Thyroid gland (tissue), 4 donors: Measurements from ENCODE around the gene HDAC8. TPM values are rescaled to one million over a fixed set of nuclear protein-coding genes. Genes with fewer than 3 reads are reported as not detected.
A peak's percentile ranks its signal among the peaks of the same experiment; 100 is the strongest.

Experiments used
- DNase-seq, 2 donors: peaks; one replicate each; pipeline ENCODE4 v3.0.0-alpha.2; 2019
- H3K27ac ChIP-seq, 3 donors: fragments of 200-600 bp; sonication (generic); 1 replicate in 2 of 3; 2 replicates in 1 of 3; pipeline ENCODE4 v1.5.1; 2016 to 2019; ENCODE audit warnings: mild to moderate bottlenecking in 1 of 3, moderate library complexity in 1 of 3
- H3K27me3 ChIP-seq: fragments of 200-600 bp; sonication (generic); one replicate; pipeline ENCODE4 v1.5.1; 2019
- H3K36me3 ChIP-seq, 2 donors: fragments of 200-600 bp; sonication (generic); one replicate each; pipeline ENCODE4 v1.5.1; 2016 to 2019
- H3K4me1 ChIP-seq, 2 donors: fragments of 200-600 bp; sonication (generic); one replicate each; pipeline ENCODE4 v1.5.1; 2017 to 2019
- H3K4me3 ChIP-seq, 3 donors: fragments of 200-600 bp; sonication (generic); replicated peaks in 1 of 3; 1 replicate in 2 of 3; 2 replicates in 1 of 3; pipeline ENCODE4 v1.5.1; 2016; ENCODE audit warnings: mild to moderate bottlenecking in 1 of 3
- H3K9me3 ChIP-seq: fragments of 200-600 bp; sonication (generic); one replicate; pipeline ENCODE4 v1.5.1; 2017
- CTCF ChIP-seq, 6 experiments: fragments of 200-600 bp in 3 of 6; fragments of 450-650 bp in 3 of 6; sonication (generic) in 3 of 6; IDR thresholded peaks; one replicate each; pipeline ENCODE4 v1.5.1; 2016 to 2019; ENCODE audit warnings: antibody characterized with exemption in 6 of 6, mild to moderate bottlenecking in 2 of 6, inconsistent platforms in 1 of 6, moderate library complexity in 1 of 6
- POLR2A ChIP-seq, 2 donors: fragments of 450-650 bp; IDR thresholded peaks; one replicate each; pipeline ENCODE4 v1.6.1; 2017; ENCODE audit warnings: antibody characterized with exemption in 2 of 2, mild to moderate bottlenecking in 2 of 2, moderate library complexity in 1 of 2
- WGBS, 2 donors: methylation state at CpG; one replicate each; pipeline ENCODE4 v1.1.5; 2017; 5-methylcytosine and 5-hydroxymethylcytosine counted together
- intact Hi-C: fragments of 100-400 bp; cut with DNase I; formaldehyde crosslinking; loops from one replicate; pipeline ENCODE4 v1.15.1; 2023
- total RNA-seq, 4 donors: library from RNA; depleted of rRNA; stranded (reverse); fragments of >200 nt; gene quantifications; one replicate each; pipeline ENCODE4 v1.2.3, GENCODE V29; 2016

HDAC8 gene
- total RNA-seq, 4 donors from 2014 or later = 46.5 to 74.9 (median 55.4) TPM

- intact Hi-C loops = no loop called here
- H3K27ac ChIP-seq = peak overlapping the region in 1 of 3 donors; percentile 54
- no peaks in the 10 kb centered on the region for H3K9me3 ChIP-seq
- H3K4me3 ChIP-seq = no peak overlapping the region
- no peaks in the 10 kb centered on the region for H3K27me3 ChIP-seq
- WGBS, 2 donors = 63 to 86% methylated on average over 1 of the region's 1 CpG
- H3K4me1 ChIP-seq = peaks cover 0 to 10% of the 10 kb centered on the region in 2 donors
- H3K36me3 ChIP-seq = no peaks in the 10 kb centered on the region
- no peak for DNase-seq
- TF ChIP-seq POLR2A (IDR thresholded peaks at IDR 0.05) (no peak), CTCF (IDR thresholded peaks at IDR 0.05) (no peak)
Observed at GRCh38 chrX:72536542-72536941, 36.1 kb downstream of the HDAC8 start.

- Histone ChIP-seq H3K9me3 (no peaks in the 10 kb centered on the region), H3K4me3 (no peak overlapping the region), H3K36me3 (no peaks in the 10 kb centered on the region), H3K27me3 (no peaks in the 10 kb centered on the region), H3K4me1 (peaks cover 0 to 14% of the 10 kb centered on the region in 2 donors), H3K27ac (no peak overlapping the region)
- 94 to 96% methylated on average over 3 of the region's 3 CpGs for WGBS, 2 donors
- intact Hi-C loops = no loop called here
- DNase-seq = no peak
- TF ChIP-seq POLR2A (IDR thresholded peaks at IDR 0.05) = no peak
- TF ChIP-seq CTCF (IDR thresholded peaks at IDR 0.05) = no peak
Observed at GRCh38 chrX:72532366-72532765, 40.3 kb downstream of the HDAC8 start.

- TF ChIP-seq POLR2A (IDR thresholded peaks at IDR 0.05) (no peak), CTCF (IDR thresholded peaks at IDR 0.05) (no peak)
- H3K4me1 ChIP-seq = peaks cover 0 to 4% of the 10 kb centered on the region in 2 donors
- WGBS, 2 donors = 65 to 81% methylated on average over 6 of the region's 6 CpGs
- H3K27ac ChIP-seq = no peak overlapping the region
- no peaks in the 10 kb centered on the region for H3K9me3 ChIP-seq
- intact Hi-C loops = no loop called here
- H3K4me3 ChIP-seq = no peak overlapping the region
- no peaks in the 10 kb centered on the region for H3K36me3 ChIP-seq
- no peak for DNase-seq
- H3K27me3 ChIP-seq = no peaks in the 10 kb centered on the region
Observed at GRCh38 chrX:72526534-72527508, 45.8 kb downstream of the HDAC8 start.

GRCh38 chrX:72498782-72499181, 73.9 kb downstream of the HDAC8 start:
- no peak overlapping the region for H3K27ac ChIP-seq
- TF ChIP-seq POLR2A (IDR thresholded peaks at IDR 0.05) = no peak
- no peak for TF ChIP-seq CTCF (IDR thresholded peaks at IDR 0.05)
- no peaks in the 10 kb centered on the region for H3K36me3 ChIP-seq
- intact Hi-C loops = no loop called here
- no peak overlapping the region for H3K4me3 ChIP-seq
- no peaks in the 10 kb centered on the region for H3K27me3 ChIP-seq
- H3K9me3 ChIP-seq = no peaks in the 10 kb centered on the region
- no peaks in the 10 kb centered on the region for H3K4me1 ChIP-seq
- DNase-seq = no peak

- H3K27ac ChIP-seq = no peak overlapping the region
- H3K36me3 ChIP-seq = no peaks in the 10 kb centered on the region
- H3K9me3 ChIP-seq = no peaks in the 10 kb centered on the region
- DNase-seq = no peak
- H3K27me3 ChIP-seq = no peaks in the 10 kb centered on the region
- TF ChIP-seq CTCF (IDR thresholded peaks at IDR 0.05) = no peak
- no peak for TF ChIP-seq POLR2A (IDR thresholded peaks at IDR 0.05)
- intact Hi-C loops = no loop called here
- WGBS, 2 donors = 73 to 88% methylated on average over 6 of the region's 6 CpGs
- no peak overlapping the region for H3K4me3 ChIP-seq
- no peaks in the 10 kb centered on the region for H3K4me1 ChIP-seq
Observed at GRCh38 chrX:72495046-72495445, 77.6 kb downstream of the HDAC8 start.
